SU-DHL-6 (cell line): ENCODE measurements around the gene ARR3.

ENCODE experiments used
- CTCF ChIP-seq: fragments of 200-600 bp; sonication (generic); IDR thresholded peaks from one replicate; pipeline ENCODE4 v1.5.1; 2017; ENCODE audit warnings: antibody characterized with exemption, mild to moderate bottlenecking, low read length, moderate library complexity; ENCODE audit not compliant: insufficient read depth, poor library complexity, severe bottlenecking
- EZH2phosphoT487 ChIP-seq: fragments of 200-600 bp; sonication (generic), shearing (Covaris generic); conservative IDR thresholded peaks from 2 replicates; pipeline ENCODE4 v1.6.1; 2018; ENCODE audit warnings: mild to moderate bottlenecking, antibody characterized with exemption, low read length, moderate library complexity, mixed read lengths

GRCh38 chrX:70234355-70234754 is 33.8 kb upstream of the ARR3 start, which contains the start of gene AWAT1:
- TF ChIP-seq CTCF, result no peak
- no peak for TF ChIP-seq EZH2phosphoT487
